Neural cell (in vitro differentiated cells): ENCODE data around the gene ZDHHC20. TPM values are rescaled to one million over a fixed set of nuclear protein-coding genes. Genes with fewer than 3 reads are reported as not detected.

Experiments
- H2AFZ ChIP-seq: fragments of 200-600, 300-800 bp; sonication (generic), shearing (Covaris generic); 2 replicates; pipeline ENCODE4 v1.6.0; 2014; ENCODE audit warnings: low read depth, mild to moderate bottlenecking, antibody characterized with exemption, low read length, moderate library complexity
- H3F3A ChIP-seq: fragments of 200-600 bp; shearing (Covaris generic); 2 replicates; pipeline ENCODE4 v1.6.1; 2016; ENCODE audit warnings: mild to moderate bottlenecking, moderate library complexity, mixed read lengths, antibody characterized with exemption, low read length; ENCODE audit not compliant: insufficient read depth, poor library complexity, severe bottlenecking
- H3K27ac ChIP-seq: fragments of 200-600, 300-800 bp; sonication (generic), shearing (Covaris generic); 2 replicates; pipeline ENCODE4 v1.5.1; 2014; ENCODE audit warnings: mild to moderate bottlenecking, low read length, moderate library complexity
- H3K27me3 ChIP-seq: fragments of 300-800, 200-600 bp; sonication (generic), shearing (Covaris generic); 2 replicates; pipeline ENCODE4 v1.6.0; 2014; ENCODE audit warnings: mild to moderate bottlenecking, low read depth, low read length, moderate library complexity; ENCODE audit not compliant: insufficient read depth
- H3K36me3 ChIP-seq: fragments of 300-800, 200-600 bp; sonication (generic), shearing (Covaris generic); 2 replicates; pipeline ENCODE4 v1.5.1; 2014; ENCODE audit warnings: mild to moderate bottlenecking, antibody characterized with exemption, low read length, moderate library complexity; ENCODE audit not compliant: insufficient read depth
- H3K4me2 ChIP-seq: fragments of 300-800, 200-600 bp; sonication (generic), shearing (Covaris generic); 2 replicates; pipeline ENCODE4 v1.6.0; 2014; ENCODE audit warnings: mild to moderate bottlenecking, low read length
- H3K4me3 ChIP-seq: fragments of 300-800, 200-600 bp; sonication (generic), shearing (Covaris generic); 2 replicates; pipeline ENCODE4 v1.5.1; 2014; ENCODE audit warnings: mild to moderate bottlenecking, low read length, moderate library complexity
- H3K79me2 ChIP-seq: fragments of 200-600 bp; shearing (Covaris generic); replicated peaks from 2 replicates; pipeline ENCODE4 v1.6.0; 2014; ENCODE audit warnings: mild to moderate bottlenecking, low read length, moderate library complexity; ENCODE audit not compliant: insufficient read depth
- H3K9ac ChIP-seq: fragments of 300-800, 200-600 bp; sonication (generic), shearing (Covaris generic); 2 replicates; pipeline ENCODE4 v1.6.1; 2016; ENCODE audit warnings: mild to moderate bottlenecking, low read length, mixed read lengths
- H3K9me2 ChIP-seq: fragments of 200-600 bp; shearing (Covaris generic); 2 replicates; pipeline ENCODE4 v1.6.1; 2016; ENCODE audit warnings: mild to moderate bottlenecking, low read length, mixed read lengths; ENCODE audit not compliant: insufficient read depth
- H3K9me3 ChIP-seq: fragments of 200-600, 300-800 bp; sonication (generic), shearing (Covaris generic); 2 replicates; pipeline ENCODE4 v1.6.1; 2016; ENCODE audit warnings: mild to moderate bottlenecking, mixed run types, low read length, moderate library complexity, mixed read lengths
- H4K20me1 ChIP-seq: fragments of 200-600 bp; shearing (Covaris generic); 2 replicates; pipeline ENCODE4 v1.6.1; 2016; ENCODE audit warnings: mild to moderate bottlenecking, mixed run types; ENCODE audit not compliant: insufficient read depth
- CTCF ChIP-seq: fragments of 450-650 bp; IDR thresholded peaks from 2 replicates; pipeline ENCODE4 v1.5.1; 2014; ENCODE audit warnings: antibody characterized with exemption, mild to moderate bottlenecking, moderate library complexity; ENCODE audit not compliant: poor library complexity, severe bottlenecking
- EP300 ChIP-seq: fragments of 450-650 bp; conservative IDR thresholded peaks from 2 replicates; pipeline ENCODE4 v1.6.1; 2014; ENCODE audit warnings: antibody characterized with exemption, mild to moderate bottlenecking, moderate library complexity; ENCODE audit not compliant: poor library complexity, severe bottlenecking
- EZH2 ChIP-seq: fragments of 200-600, 300-800 bp; shearing (Covaris generic), sonication (generic); IDR thresholded peaks from 2 replicates; pipeline ENCODE4 v1.6.1; 2014; ENCODE audit warnings: antibody characterized with exemption, low read length, borderline replicate concordance, mild to moderate bottlenecking; ENCODE audit not compliant: insufficient read depth, poor library complexity, severe bottlenecking
- MXI1 ChIP-seq: fragments of 450-650 bp; conservative IDR thresholded peaks from 2 replicates; pipeline ENCODE4 v1.6.1; 2014; ENCODE audit warnings: antibody characterized with exemption, mild to moderate bottlenecking; ENCODE audit not compliant: poor library complexity, severe bottlenecking
- POLR2AphosphoS5 ChIP-seq: IDR thresholded peaks from 2 replicates; pipeline ENCODE4 v1.6.1; 2012
- RAD21 ChIP-seq: fragments of 450-650 bp; conservative IDR thresholded peaks from 2 replicates; pipeline ENCODE4 v1.6.1; 2014; ENCODE audit warnings: antibody characterized with exemption, mild to moderate bottlenecking, moderate library complexity
- REST ChIP-seq: IDR thresholded peaks from 2 replicates; pipeline ENCODE4 v1.6.1; 2012; ENCODE audit warnings: borderline replicate concordance
- SMC3 ChIP-seq: fragments of 450-650 bp; conservative IDR thresholded peaks from 2 replicates; pipeline ENCODE4 v1.6.1; 2014; ENCODE audit warnings: antibody characterized with exemption, mild to moderate bottlenecking, moderate library complexity; ENCODE audit not compliant: poor library complexity
- TAF1 ChIP-seq: IDR thresholded peaks from 2 replicates; pipeline ENCODE4 v1.6.1; 2012; ENCODE audit warnings: low read depth
- polyA plus RNA-seq: library from polyadenylated mRNA; depleted of rRNA; stranded (reverse); fragments of >200 nt; gene quantifications from 2 replicates; pipeline ENCODE4 v1.2.3, GENCODE V29; 2014

The ZDHHC20 gene
- polyA plus RNA-seq, 1 donor from 2014 or later, result 43.3 TPM

- Histone ChIP-seq H3F3A (no peaks in the 10 kb centered on the region), H3K9ac (no peak overlapping the region), H3K27ac (no peak overlapping the region), H3K4me3 (no peak overlapping the region), H3K79me2 (no peaks in the 10 kb centered on the region), H3K9me3 (no peaks in the 10 kb centered on the region), H2AFZ (no peak overlapping the region), H3K4me2 (no peak overlapping the region), H3K27me3 (no peaks in the 10 kb centered on the region), H4K20me1 (no peaks in the 10 kb centered on the region), H3K36me3 (no peaks in the 10 kb centered on the region), H3K9me2 (no peaks in the 10 kb centered on the region)
- no peak for TF ChIP-seq REST
- TF ChIP-seq RAD21, result no peak
Measured at GRCh38 chr13:21343659-21344058, 115.4 kb downstream of the ZDHHC20 start.

- no peaks in the 10 kb centered on the region for H3K9me3 ChIP-seq
- no peaks in the 10 kb centered on the region for H3F3A ChIP-seq
- TF ChIP-seq POLR2AphosphoS5 (no peak), RAD21 (no peak), REST (no peak), CTCF (no peak), SMC3 (no peak), TAF1 (no peak), EZH2 (no peak), MXI1 (no peak), EP300 (no peak)
- no peak overlapping the region for H3K27ac ChIP-seq
- H3K27me3 ChIP-seq, result no peaks in the 10 kb centered on the region
- H4K20me1 ChIP-seq, result no peaks in the 10 kb centered on the region
- H3K79me2 ChIP-seq, result no peaks in the 10 kb centered on the region
- no peaks in the 10 kb centered on the region for H3K9me2 ChIP-seq
- no peak overlapping the region for H2AFZ ChIP-seq
- no peak overlapping the region for H3K9ac ChIP-seq
- no peaks in the 10 kb centered on the region for H3K36me3 ChIP-seq
- H3K4me2 ChIP-seq, result no peak overlapping the region
- no peak overlapping the region for H3K4me3 ChIP-seq
Measured at GRCh38 chr13:21342699-21343442, 116.2 kb downstream of the ZDHHC20 start.
